22Rv1 (cell line): ENCODE data around the gene TMEM121.
"Not testable (repeated sequence)": the region's sequence is repeated elsewhere in the genome, so short reads cannot be mapped to it uniquely, and the experiment has no call there.

Experiments
- CTCF ChIP-seq: fragments of 450-650 bp; IDR thresholded peaks from 2 replicates; pipeline ENCODE4 v1.5.1; 2017; ENCODE audit warnings: mild to moderate bottlenecking
- ZFX ChIP-seq: fragments of 450-650 bp; IDR thresholded peaks from 2 replicates; pipeline ENCODE4 v1.6.1; 2017; ENCODE audit warnings: antibody characterized with exemption, borderline replicate concordance

GRCh38 chr14:105560048-105560669 is 33.8 kb downstream of the TMEM121 start:
- not testable (repeated sequence) for TF ChIP-seq CTCF, ZFX
